Nephron (organoid): Measurements from ENCODE around the gene NWD2.
A peak's percentile ranks its signal among the peaks of the same experiment; 100 is the strongest.

ENCODE experiments used
- H3K27ac Mint-ChIP-seq, 3 experiments: 2 replicates each; pipeline ENCODE4 v1.8.0; 2020; ENCODE audit warnings: mixed read lengths in 3 of 3, mild to moderate bottlenecking in 2 of 3, moderate library complexity in 1 of 3
- H3K27me3 Mint-ChIP-seq: 2 replicates; pipeline ENCODE4 v1.8.0; 2021; ENCODE audit warnings: low read depth, mild to moderate bottlenecking, moderate library complexity, mixed read lengths
- H3K36me3 Mint-ChIP-seq: 2 replicates; pipeline ENCODE4 v1.8.0; 2020; ENCODE audit warnings: low read depth, mixed read lengths
- H3K4me1 Mint-ChIP-seq: 2 replicates; pipeline ENCODE4 v1.8.0; 2020; ENCODE audit warnings: mixed read lengths
- H3K4me3 Mint-ChIP-seq, 3 experiments: 2 replicates each; pipeline ENCODE4 v1.8.0; 2020; ENCODE audit warnings: mild to moderate bottlenecking in 3 of 3, mixed read lengths in 3 of 3, moderate library complexity in 2 of 3
- H3K9me3 Mint-ChIP-seq: 2 replicates; pipeline ENCODE4 v1.8.0; 2020; ENCODE audit warnings: mixed read lengths
- TF ChIP-seq, protein P1 (sequence below), 3 experiments: fragments of 200-600 bp; sonication (generic); IDR thresholded peaks; one replicate each; pipeline ENCODE4 v1.5.0; 2021; ENCODE audit warnings: antibody characterized with exemption in 3 of 3; ENCODE audit not compliant: unreplicated experiment in 3 of 3

Gene NWD2

DNA sequence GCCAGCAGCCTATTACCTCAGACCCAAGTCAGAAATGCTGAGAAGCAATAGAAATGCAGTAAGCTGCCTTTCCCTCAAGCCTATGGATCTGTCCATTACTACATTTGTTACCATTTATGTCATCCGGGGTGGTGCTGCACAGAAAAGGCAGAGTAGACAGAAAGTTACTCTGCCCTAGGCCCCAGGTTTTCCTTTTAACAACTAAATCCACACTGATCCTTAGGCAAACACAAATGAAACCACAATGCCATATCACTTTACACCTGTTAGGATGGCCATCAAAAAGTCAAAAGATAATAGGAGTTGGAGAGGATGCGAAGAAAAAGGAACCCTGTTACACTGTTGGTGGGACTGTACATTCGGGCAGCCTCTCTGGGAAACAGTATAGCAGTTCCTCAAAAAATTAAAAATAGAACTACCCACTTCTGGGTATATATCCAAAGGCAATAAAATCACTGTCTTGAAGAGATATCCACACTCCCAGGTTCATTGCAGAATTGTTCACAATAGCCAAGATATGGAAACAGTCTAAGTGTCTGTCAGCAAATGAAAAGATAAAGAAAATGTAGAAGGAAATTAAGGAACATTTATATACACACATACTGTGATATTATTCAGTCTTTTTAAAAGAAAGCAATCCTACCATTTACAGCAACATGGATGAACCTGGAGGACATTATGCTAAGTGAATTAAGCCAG is 186.3 kb downstream of the NWD2 start:
- Mint-ChIP-seq H3K27me3 (no peaks in the 10 kb centered on the region), H3K4me3 (no peak overlapping the region), H3K9me3 (no peaks in the 10 kb centered on the region), H3K4me1 (peaks cover 4% of the 10 kb centered on the region), H3K36me3 (no peaks in the 10 kb centered on the region), H3K27ac (peak overlapping the region; percentile 73 to 89 (median 82))
- TF ChIP-seq, protein P1, sequence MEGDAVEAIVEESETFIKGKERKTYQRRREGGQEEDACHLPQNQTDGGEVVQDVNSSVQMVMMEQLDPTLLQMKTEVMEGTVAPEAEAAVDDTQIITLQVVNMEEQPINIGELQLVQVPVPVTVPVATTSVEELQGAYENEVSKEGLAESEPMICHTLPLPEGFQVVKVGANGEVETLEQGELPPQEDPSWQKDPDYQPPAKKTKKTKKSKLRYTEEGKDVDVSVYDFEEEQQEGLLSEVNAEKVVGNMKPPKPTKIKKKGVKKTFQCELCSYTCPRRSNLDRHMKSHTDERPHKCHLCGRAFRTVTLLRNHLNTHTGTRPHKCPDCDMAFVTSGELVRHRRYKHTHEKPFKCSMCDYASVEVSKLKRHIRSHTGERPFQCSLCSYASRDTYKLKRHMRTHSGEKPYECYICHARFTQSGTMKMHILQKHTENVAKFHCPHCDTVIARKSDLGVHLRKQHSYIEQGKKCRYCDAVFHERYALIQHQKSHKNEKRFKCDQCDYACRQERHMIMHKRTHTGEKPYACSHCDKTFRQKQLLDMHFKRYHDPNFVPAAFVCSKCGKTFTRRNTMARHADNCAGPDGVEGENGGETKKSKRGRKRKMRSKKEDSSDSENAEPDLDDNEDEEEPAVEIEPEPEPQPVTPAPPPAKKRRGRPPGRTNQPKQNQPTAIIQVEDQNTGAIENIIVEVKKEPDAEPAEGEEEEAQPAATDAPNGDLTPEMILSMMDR (IDR thresholded peaks at IDR 0.05; ENCODE audit: unreplicated experiment in 3 of 3), result no peak

DNA sequence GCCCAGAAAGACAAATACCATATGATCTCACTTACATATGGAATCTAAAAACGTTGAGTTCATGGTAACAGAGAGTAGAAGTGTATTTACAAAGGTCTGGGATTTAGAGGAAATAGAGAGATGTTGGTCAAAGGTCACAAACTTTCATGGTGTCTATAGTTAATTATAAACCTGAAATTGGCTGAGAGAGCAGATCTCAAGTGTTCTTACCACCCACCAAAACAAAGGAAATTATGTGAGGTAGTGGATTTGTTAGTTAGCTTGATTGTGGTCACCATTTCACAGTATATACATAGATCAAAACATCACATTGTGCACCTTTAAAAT is 186.8 kb downstream of the NWD2 start:
- Mint-ChIP-seq H3K9me3 (no peaks in the 10 kb centered on the region), H3K4me1 (peaks cover 4% of the 10 kb centered on the region), H3K27ac (peak overlapping the region; percentile 73 to 89 (median 82)), H3K36me3 (no peaks in the 10 kb centered on the region), H3K4me3 (no peak overlapping the region), H3K27me3 (no peaks in the 10 kb centered on the region)
- TF ChIP-seq, protein P1 (IDR thresholded peaks at IDR 0.05; ENCODE audit: unreplicated experiment in 3 of 3), result no peak

DNA sequence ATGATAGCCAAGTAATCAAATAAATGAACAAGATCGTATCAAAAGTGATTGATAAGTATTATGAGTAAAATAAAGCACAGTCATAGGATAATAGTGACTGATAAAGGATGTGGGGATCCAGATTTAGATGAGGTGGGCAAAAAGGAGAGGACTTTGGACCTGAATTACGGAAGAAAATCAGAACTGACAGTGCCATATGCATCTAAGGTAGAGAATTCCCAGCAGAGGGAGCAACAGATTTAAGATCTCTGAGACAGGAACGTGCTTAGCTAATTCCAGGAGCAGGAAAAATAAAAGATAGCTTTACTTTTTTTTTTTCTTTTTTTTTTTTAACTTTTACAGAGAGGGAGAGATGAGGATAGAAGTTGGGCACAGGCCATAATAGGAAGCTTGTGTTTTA is 189.9 kb downstream of the NWD2 start:
- Mint-ChIP-seq H3K27me3 (no peaks in the 10 kb centered on the region), H3K36me3 (no peaks in the 10 kb centered on the region), H3K4me1 (peaks cover 4% of the 10 kb centered on the region), H3K4me3 (no peak overlapping the region), H3K9me3 (no peaks in the 10 kb centered on the region), H3K27ac (no peak overlapping the region)
- TF ChIP-seq, protein P1 (IDR thresholded peaks at IDR 0.05; ENCODE audit: unreplicated experiment in 3 of 3), result peak; percentile 18 to 38 (median 26)

DNA sequence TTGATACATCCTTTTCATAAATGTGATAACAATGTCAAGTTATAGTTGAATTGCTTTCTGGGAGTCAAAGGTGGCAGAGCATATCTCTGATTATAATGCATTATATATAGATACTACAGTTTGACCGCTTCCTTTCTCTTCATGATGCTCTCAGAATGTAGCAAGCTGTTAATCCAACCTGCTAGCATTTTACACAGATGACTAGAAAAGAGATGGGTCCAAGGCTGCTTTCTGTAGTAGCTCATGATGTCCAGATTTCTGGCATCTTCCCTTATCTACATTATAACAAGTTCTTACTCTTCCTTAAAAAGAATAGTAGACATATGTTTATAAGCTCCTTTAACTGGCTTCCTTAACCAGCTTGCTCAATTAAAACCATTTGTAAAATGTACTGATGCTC is 192.0 kb downstream of the NWD2 start:
- no peaks in the 10 kb centered on the region for H3K36me3 Mint-ChIP-seq
- H3K27ac Mint-ChIP-seq, result no peak overlapping the region
- no peaks in the 10 kb centered on the region for H3K4me1 Mint-ChIP-seq
- H3K27me3 Mint-ChIP-seq, result no peaks in the 10 kb centered on the region
- no peak overlapping the region for H3K4me3 Mint-ChIP-seq
- no peaks in the 10 kb centered on the region for H3K9me3 Mint-ChIP-seq
- TF ChIP-seq, protein P1 (IDR thresholded peaks at IDR 0.05; ENCODE audit: unreplicated experiment in 3 of 3), result no peak

DNA sequence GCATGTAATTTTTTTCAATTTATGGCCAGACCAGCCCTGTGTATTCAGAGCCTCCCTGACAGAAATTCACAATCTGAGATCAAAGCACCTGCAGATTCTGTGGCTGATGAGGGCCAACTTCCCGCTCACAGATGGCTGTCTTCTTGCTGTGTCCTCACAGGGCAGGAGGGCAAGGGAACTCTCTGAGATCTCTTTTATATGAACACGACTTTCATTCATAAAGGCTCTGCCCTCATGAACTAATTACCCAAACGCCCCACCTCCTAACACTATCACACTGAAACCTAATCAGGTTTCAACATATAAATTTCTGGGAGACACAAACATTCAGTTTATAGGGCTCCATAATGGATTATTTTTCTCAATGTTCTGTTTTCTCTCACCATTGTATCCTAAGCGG is 192.6 kb downstream of the NWD2 start:
- H3K27me3 Mint-ChIP-seq, result no peaks in the 10 kb centered on the region
- no peaks in the 10 kb centered on the region for H3K4me1 Mint-ChIP-seq
- TF ChIP-seq, protein P1 (IDR thresholded peaks at IDR 0.05; ENCODE audit: unreplicated experiment in 3 of 3), result no peak
- no peaks in the 10 kb centered on the region for H3K9me3 Mint-ChIP-seq
- H3K36me3 Mint-ChIP-seq, result no peaks in the 10 kb centered on the region
- H3K27ac Mint-ChIP-seq, result no peak overlapping the region
- no peak overlapping the region for H3K4me3 Mint-ChIP-seq

DNA sequence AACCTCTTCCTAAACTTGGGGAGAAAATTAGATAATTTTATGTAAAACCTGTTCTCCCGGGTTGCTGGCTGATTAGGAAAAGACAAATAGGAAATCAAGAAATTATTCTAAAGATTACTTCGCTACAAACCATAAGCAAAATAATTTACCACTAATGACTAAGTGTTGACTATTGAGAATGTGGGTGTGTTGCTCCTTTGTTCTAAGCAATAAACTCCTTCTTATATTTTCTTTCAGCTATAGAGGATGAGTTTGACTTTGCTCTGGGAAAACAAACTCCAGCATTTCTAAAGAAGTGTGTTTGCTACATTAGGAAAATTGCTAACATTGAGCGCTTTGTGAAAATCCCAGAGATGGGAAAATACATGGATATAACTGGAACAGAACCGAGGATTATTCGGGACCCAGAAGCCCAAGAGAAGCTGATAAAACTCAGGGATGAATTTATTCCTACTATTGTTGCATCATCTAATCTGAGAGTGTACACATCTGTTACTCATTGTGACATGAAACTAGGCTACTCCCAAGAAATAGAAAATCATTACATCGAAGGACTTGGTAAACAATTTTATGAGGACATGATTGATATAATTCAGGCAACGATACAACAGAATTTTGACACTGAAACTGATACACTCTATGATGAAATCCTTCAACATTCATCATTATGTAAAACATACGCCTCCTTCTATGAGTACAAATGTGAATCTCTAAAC is 194.2 kb downstream of the NWD2 start:
- H3K4me3 Mint-ChIP-seq, result no peak overlapping the region
- H3K9me3 Mint-ChIP-seq, result no peaks in the 10 kb centered on the region
- H3K27ac Mint-ChIP-seq, result no peak overlapping the region
- no peaks in the 10 kb centered on the region for H3K36me3 Mint-ChIP-seq
- no peaks in the 10 kb centered on the region for H3K4me1 Mint-ChIP-seq
- no peaks in the 10 kb centered on the region for H3K27me3 Mint-ChIP-seq
- TF ChIP-seq, protein P1 (IDR thresholded peaks at IDR 0.05; ENCODE audit: unreplicated experiment in 3 of 3), result no peak
